H9 (cell line): ENCODE measurements around the gene TTC6. TPM values are rescaled to one million over a fixed set of nuclear protein-coding genes. Genes with fewer than 3 reads are reported as not detected.

Experiments used
- DNase-seq: peaks from one replicate; pipeline ENCODE4 v3.0.0-alpha.2; 2017
- H2AFZ ChIP-seq: one replicate; pipeline ENCODE4 v1.6.1; 2013; ENCODE audit warnings: mild to moderate bottlenecking, low read length, control low read depth, moderate library complexity
- H2AK5ac ChIP-seq: 2 replicates; pipeline ENCODE4 v1.6.1; 2013; ENCODE audit warnings: low read length, control low read depth, mixed read lengths; ENCODE audit not compliant: insufficient read length
- H2BK120ac ChIP-seq: one replicate; pipeline ENCODE4 v1.6.1; 2013; ENCODE audit warnings: low read depth, mild to moderate bottlenecking, low read length, control low read depth, inconsistent platforms; ENCODE audit not compliant: poor library complexity, severe bottlenecking
- H2BK12ac ChIP-seq: 2 replicates; pipeline ENCODE4 v1.6.1; 2013; ENCODE audit warnings: low read length, control low read depth, mixed read lengths, low read depth; ENCODE audit not compliant: insufficient read length
- H2BK15ac ChIP-seq: 2 replicates; pipeline ENCODE4 v1.6.1; 2013; ENCODE audit warnings: low read depth, low read length, control low read depth
- H2BK20ac ChIP-seq: one replicate; pipeline ENCODE4 v1.6.1; 2013; ENCODE audit warnings: low read depth, mild to moderate bottlenecking, low read length, control low read depth, inconsistent platforms; ENCODE audit not compliant: poor library complexity, severe bottlenecking
- H2BK5ac ChIP-seq: 2 replicates; pipeline ENCODE4 v1.6.1; 2013; ENCODE audit warnings: low read length, control low read depth, mixed read lengths; ENCODE audit not compliant: insufficient read length
- H3K14ac ChIP-seq: 2 replicates; pipeline ENCODE4 v1.6.1; 2013; ENCODE audit warnings: low read length, control low read depth; ENCODE audit not compliant: insufficient read depth
- H3K18ac ChIP-seq: 2 replicates; pipeline ENCODE4 v1.6.1; 2013; ENCODE audit warnings: low read depth, mild to moderate bottlenecking, mixed read lengths, low read length, control low read depth; ENCODE audit not compliant: insufficient read length
- H3K23ac ChIP-seq: 2 replicates; pipeline ENCODE4 v1.6.1; 2013; ENCODE audit warnings: low read length, control low read depth, mixed read lengths, low read depth; ENCODE audit not compliant: insufficient read length
- H3K23me2 ChIP-seq: 2 replicates; pipeline ENCODE4 v1.6.1; 2013; ENCODE audit warnings: low read depth, mild to moderate bottlenecking, mixed read lengths, low read length, control low read depth; ENCODE audit not compliant: insufficient read length, poor library complexity, severe bottlenecking
- H3K27ac ChIP-seq: 2 replicates; pipeline ENCODE4 v1.5.1; 2013; ENCODE audit warnings: low read length, control low read depth, mixed read lengths, low read depth; ENCODE audit not compliant: insufficient read length
- H3K27me3 ChIP-seq: 2 replicates; pipeline ENCODE4 v1.6.1; 2013; ENCODE audit warnings: low read length, control low read depth, inconsistent platforms; ENCODE audit not compliant: insufficient read depth
- H3K4ac ChIP-seq: 2 replicates; pipeline ENCODE4 v1.6.1; 2013; ENCODE audit warnings: low read depth, mild to moderate bottlenecking, control low read depth, inconsistent platforms, low read length, moderate library complexity
- H3K4me1 ChIP-seq: 2 replicates; pipeline ENCODE4 v1.6.1; 2013; ENCODE audit warnings: low read length, control low read depth, inconsistent platforms; ENCODE audit not compliant: insufficient read depth
- H3K4me2 ChIP-seq: 2 replicates; pipeline ENCODE4 v1.6.1; 2013; ENCODE audit warnings: low read length, control low read depth, mixed read lengths; ENCODE audit not compliant: insufficient read length, insufficient read depth
- H3K56ac ChIP-seq: 2 replicates; pipeline ENCODE4 v1.6.1; 2013; ENCODE audit warnings: low read depth, mild to moderate bottlenecking, mixed read lengths, low read length, control low read depth; ENCODE audit not compliant: insufficient read length
- H3K79me1 ChIP-seq: 2 replicates; pipeline ENCODE4 v1.6.1; 2013; ENCODE audit warnings: low read depth, mild to moderate bottlenecking, moderate library complexity, low read length, control low read depth, inconsistent platforms; ENCODE audit not compliant: insufficient read depth, poor library complexity, severe bottlenecking
- H3K79me2 ChIP-seq: 2 replicates; pipeline ENCODE4 v1.6.1; 2013; ENCODE audit warnings: low read length, control low read depth, inconsistent platforms; ENCODE audit not compliant: insufficient read depth
- H3K9ac ChIP-seq: 2 replicates; pipeline ENCODE4 v1.6.1; 2013; ENCODE audit warnings: low read length, control low read depth, mixed read lengths; ENCODE audit not compliant: insufficient read length; ENCODE audit errors: extremely low read depth
- H3K9me3 ChIP-seq: one replicate; pipeline ENCODE4 v1.6.1; 2013; ENCODE audit warnings: low read depth, low read length, inconsistent platforms; ENCODE audit not compliant: control insufficient read depth
- H3T11ph ChIP-seq: one replicate; pipeline ENCODE4 v1.6.1; 2013; ENCODE audit warnings: mild to moderate bottlenecking, low read length, control low read depth, inconsistent platforms
- H4K20me1 ChIP-seq: one replicate; pipeline ENCODE4 v1.6.1; 2013; ENCODE audit not compliant: control insufficient read depth, insufficient read length, insufficient read depth
- H4K5ac ChIP-seq: 2 replicates; pipeline ENCODE4 v1.6.1; 2013; ENCODE audit warnings: low read depth, mild to moderate bottlenecking, mixed read lengths, low read length, control low read depth; ENCODE audit not compliant: insufficient read length
- H4K8ac ChIP-seq: replicated peaks from 2 replicates; pipeline ENCODE4 v1.6.1; 2013; ENCODE audit warnings: low read length, control low read depth, mixed read lengths, low read depth; ENCODE audit not compliant: insufficient read length
- H4K91ac ChIP-seq: 2 replicates; pipeline ENCODE4 v1.6.1; 2013; ENCODE audit warnings: low read depth, mild to moderate bottlenecking, moderate library complexity, mixed read lengths, low read length, control low read depth; ENCODE audit not compliant: insufficient read length
- H3K27ac Mint-ChIP-seq, 3 experiments: 2 replicates in 2 of 3; 3 replicates in 1 of 3; pipeline ENCODE4 v1.8.0; 2020 to 2021; ENCODE audit warnings: mixed read lengths in 3 of 3, mild to moderate bottlenecking in 1 of 3, moderate library complexity in 1 of 3
- H3K27me3 Mint-ChIP-seq: 2 replicates; pipeline ENCODE4 v1.8.0; 2021; ENCODE audit warnings: low read depth, mild to moderate bottlenecking, moderate library complexity, mixed read lengths
- H3K36me3 Mint-ChIP-seq, 3 experiments: 2 replicates in 2 of 3; 3 replicates in 1 of 3; pipeline ENCODE4 v1.8.0; 2020 to 2021; ENCODE audit warnings: low read depth in 3 of 3, mixed read lengths in 3 of 3; ENCODE audit not compliant: insufficient read depth in 1 of 3
- H3K4me1 Mint-ChIP-seq, 2 experiments: 2 replicates each; pipeline ENCODE4 v1.8.0; 2020; ENCODE audit warnings: mixed read lengths in 2 of 2
- H3K4me3 Mint-ChIP-seq, 2 experiments: 2 replicates in 1 of 2; 3 replicates in 1 of 2; pipeline ENCODE4 v1.8.0; 2020 to 2021; ENCODE audit warnings: mild to moderate bottlenecking in 2 of 2, mixed read lengths in 2 of 2, moderate library complexity in 1 of 2
- H3K9me3 Mint-ChIP-seq, 2 experiments: 2 replicates in 1 of 2; 3 replicates in 1 of 2; pipeline ENCODE4 v1.8.0; 2020; ENCODE audit warnings: mild to moderate bottlenecking in 2 of 2, mixed read lengths in 2 of 2, moderate library complexity in 1 of 2
- CTCF ChIP-seq: fragments of 200-600 bp; sonication (generic); conservative IDR thresholded peaks from 3 replicates; pipeline ENCODE4 v1.8.0; 2021; ENCODE audit warnings: antibody characterized with exemption, mild to moderate bottlenecking
- total RNA-seq: library from RNA; stranded (reverse); gene quantifications from 2 replicates; pipeline ENCODE4 v1.2.1, GENCODE V29; 2021

The TTC6 gene
- total RNA-seq, 1 experiment from 2014 or later = 0.24 TPM

- H4K8ac ChIP-seq = no peak overlapping the region
- no peak overlapping the region for H3K27ac ChIP-seq
- no peak overlapping the region for H2BK120ac ChIP-seq
- no peak overlapping the region for H2BK5ac ChIP-seq
- peak overlapping the region in 1 of 2 experiments; percentile 53; a peak in 1 of 5 replicates for H3K4me3 Mint-ChIP-seq
- H4K91ac ChIP-seq = no peak overlapping the region
- H3K14ac ChIP-seq = no peak overlapping the region
- no peak overlapping the region for H3K27ac Mint-ChIP-seq
- H2BK20ac ChIP-seq = no peak overlapping the region
- H2BK12ac ChIP-seq = no peak overlapping the region
- DNase-seq = no peak
- no peak overlapping the region for H3K4me2 ChIP-seq
- peaks cover 16% of the 10 kb centered on the region; the same call in 1 of the 2 replicates for H3K27me3 ChIP-seq
- no peak overlapping the region for H2AFZ ChIP-seq
- peaks cover 9% of the 10 kb centered on the region for H3K23me2 ChIP-seq
- peaks cover 8 to 11% of the 10 kb centered on the region in 2 experiments for H3K9me3 Mint-ChIP-seq
- no peak overlapping the region for H3K18ac ChIP-seq
- peaks cover 68% of the 10 kb centered on the region for H3K27me3 Mint-ChIP-seq
- peaks cover 5 to 7% (median 6%) of the 10 kb centered on the region in 3 experiments for H3K36me3 Mint-ChIP-seq
- H4K5ac ChIP-seq = no peak overlapping the region
- no peak overlapping the region for H3K23ac ChIP-seq
- H2AK5ac ChIP-seq = no peak overlapping the region
- H3T11ph ChIP-seq = no peak overlapping the region
- no peak overlapping the region for H3K56ac ChIP-seq
- H3K4ac ChIP-seq = no peak overlapping the region
- H3K9me3 ChIP-seq = peaks cover 4% of the 10 kb centered on the region
- H2BK15ac ChIP-seq = no peak overlapping the region
- H4K20me1 ChIP-seq = no peaks in the 10 kb centered on the region
- H3K79me1 ChIP-seq = no peaks in the 10 kb centered on the region
- peaks cover 3% of the 10 kb centered on the region in 2 experiments; a peak in 2 of 4 replicates for H3K4me1 Mint-ChIP-seq
- TF ChIP-seq CTCF = no peak
- no peaks in the 10 kb centered on the region for H3K79me2 ChIP-seq
- no peak overlapping the region for H3K9ac ChIP-seq
- no peaks in the 10 kb centered on the region for H3K4me1 ChIP-seq
These were observed 25.4 kb downstream of the TTC6 start for GRCh38 chr14:37620856-37621255.
